IMR-90 (cell line): Measurements from ENCODE around the gene CCDC27. TPM values are rescaled to one million over a fixed set of nuclear protein-coding genes. Genes with fewer than 3 reads are reported as not detected.

Source experiments
- ATAC-seq: fragments of 200-7000 bp; cut with Tn5 transposase; 2 replicates; pipeline ENCODE4 v1.9.1; 2020; ENCODE audit warnings: low read depth, mild to moderate bottlenecking, moderate library complexity
- BruUV-seq: library from RNA; stranded (reverse); fragments of 400-500 nt; replicated peaks from 2 replicates; lab custom pipeline; 2021; lab: Mats Ljungman, UMichigan
- CTCF ChIA-PET: fragments of 300-600 bp; formaldehyde crosslinking; extraction: SDS; loops from one replicate; lab custom pipeline; 2021; ENCODE audit warnings: antibody characterized with exemption; lab: Yijun Ruan, JAX
- POLR2A ChIA-PET: fragments of 300-600 bp; sonication (Branson Sonifier 250); formaldehyde crosslinking; loops from one replicate; lab custom pipeline; 2022; ENCODE audit warnings: antibody characterized with exemption; ENCODE audit not compliant: unreplicated experiment; lab: Charles Lee
- DNase-seq: peaks from one replicate; pipeline ENCODE4 v3.0.0; 2013
- H2AFZ ChIP-seq: replicated peaks from 2 replicates; pipeline ENCODE3; 2013; ENCODE audit warnings: low read length, mild to moderate bottlenecking; ENCODE audit not compliant: poor library complexity
- H2AK5ac ChIP-seq: 2 replicates; pipeline ENCODE4 v1.6.1; 2013; ENCODE audit warnings: low read depth, low read length, inconsistent platforms
- H2AK9ac ChIP-seq: replicated peaks from 2 replicates; pipeline ENCODE3; 2013; ENCODE audit warnings: mild to moderate bottlenecking, low read depth, low read length, moderate library complexity; ENCODE audit not compliant: poor library complexity
- H2BK120ac ChIP-seq: 2 replicates; pipeline ENCODE4 v1.6.1; 2013; ENCODE audit warnings: low read depth, low read length, inconsistent platforms
- H2BK15ac ChIP-seq: 3 replicates; pipeline ENCODE4 v1.6.1; 2013; ENCODE audit warnings: low read depth, low read length, inconsistent platforms
- H2BK20ac ChIP-seq: 2 replicates; pipeline ENCODE4 v1.6.1; 2013; ENCODE audit warnings: low read depth, mild to moderate bottlenecking, inconsistent platforms, low read length, moderate library complexity
- H2BK5ac ChIP-seq: 2 replicates; pipeline ENCODE4 v1.6.1; 2013; ENCODE audit warnings: mild to moderate bottlenecking, low read depth, low read length, inconsistent platforms; ENCODE audit not compliant: poor library complexity, severe bottlenecking
- H3K14ac ChIP-seq: replicated peaks from 2 replicates; pipeline ENCODE4 v1.6.1; 2013; ENCODE audit warnings: low read depth, low read length, inconsistent platforms
- H3K18ac ChIP-seq: 2 replicates; pipeline ENCODE4 v1.6.1; 2013; ENCODE audit warnings: low read depth, low read length, control low read depth
- H3K23ac ChIP-seq: 2 replicates; pipeline ENCODE4 v1.6.1; 2013; ENCODE audit warnings: low read depth, low read length, inconsistent platforms
- H3K27ac ChIP-seq: 2 replicates; pipeline ENCODE4 v1.5.1; 2013; ENCODE audit warnings: mild to moderate bottlenecking, control low read depth, low read length; ENCODE audit not compliant: insufficient read depth
- H3K27me3 ChIP-seq: 2 replicates; pipeline ENCODE4 v1.6.1; 2013; ENCODE audit warnings: low read length; ENCODE audit not compliant: control insufficient read depth, insufficient read depth
- H3K36me3 ChIP-seq: 2 replicates; pipeline ENCODE4 v1.6.1; 2013; ENCODE audit warnings: low read length, mixed read lengths; ENCODE audit not compliant: control insufficient read depth, insufficient read depth
- H3K4ac ChIP-seq: 2 replicates; pipeline ENCODE4 v1.6.1; 2013; ENCODE audit warnings: low read depth, low read length, inconsistent platforms
- H3K4me1 ChIP-seq: 2 replicates; pipeline ENCODE4 v1.6.1; 2013; ENCODE audit warnings: low read length, mixed read lengths; ENCODE audit not compliant: control insufficient read depth, insufficient read depth
- H3K4me2 ChIP-seq: 2 replicates; pipeline ENCODE4 v1.6.1; 2013; ENCODE audit warnings: low read depth, mild to moderate bottlenecking, control low read depth, low read length, moderate library complexity
- H3K4me3 ChIP-seq: 2 replicates; pipeline ENCODE4 v1.5.1; 2013; ENCODE audit warnings: low read depth, mild to moderate bottlenecking, control low read depth, low read length, moderate library complexity; ENCODE audit not compliant: insufficient read depth
- H3K56ac ChIP-seq: 2 replicates; pipeline ENCODE4 v1.6.1; 2013; ENCODE audit warnings: low read length, inconsistent platforms; ENCODE audit not compliant: insufficient read depth; ENCODE audit errors: extremely low read depth
- H3K79me1 ChIP-seq, 2 experiments: 2 replicates each; pipeline ENCODE4 v1.6.1; 2013; ENCODE audit warnings: low read length in 2 of 2, inconsistent platforms in 1 of 2, low read depth in 1 of 2
- H3K9ac ChIP-seq: 2 replicates; pipeline ENCODE4 v1.6.1; 2013; ENCODE audit warnings: low read depth, low read length, control low read depth
- H3K9me1 ChIP-seq: 2 replicates; pipeline ENCODE4 v1.6.1; 2013; ENCODE audit warnings: low read length, inconsistent platforms; ENCODE audit not compliant: insufficient read depth
- H3K9me3 ChIP-seq: 2 replicates; pipeline ENCODE4 v1.6.1; 2013; ENCODE audit warnings: low read length; ENCODE audit not compliant: control insufficient read depth, insufficient read depth
- H4K20me1 ChIP-seq: 2 replicates; pipeline ENCODE4 v1.6.1; 2013; ENCODE audit warnings: low read length, inconsistent platforms; ENCODE audit not compliant: insufficient read depth
- H4K5ac ChIP-seq: 2 replicates; pipeline ENCODE4 v1.6.1; 2013; ENCODE audit warnings: mild to moderate bottlenecking, low read depth, low read length, control low read depth
- H4K8ac ChIP-seq, 2 experiments: 2 replicates each; pipeline ENCODE4 v1.6.1; 2013; ENCODE audit warnings: low read depth in 2 of 2, low read length in 2 of 2, control low read depth in 1 of 2, inconsistent platforms in 1 of 2
- H4K91ac ChIP-seq: 2 replicates; pipeline ENCODE4 v1.6.1; 2013; ENCODE audit warnings: low read depth, low read length, inconsistent platforms; ENCODE audit not compliant: insufficient read depth
- BHLHE40 ChIP-seq: fragments of 150-350 bp; IDR thresholded peaks from 2 replicates; pipeline ENCODE4 v1.6.1; 2016; ENCODE audit warnings: mild to moderate bottlenecking, low read depth, low read length
- CEBPB ChIP-seq: IDR thresholded peaks from 2 replicates; pipeline ENCODE4 v1.6.1; 2012; ENCODE audit warnings: low read depth, low read length, improper control_type of control experiment
- CHD1 ChIP-seq: IDR thresholded peaks from 2 replicates; pipeline ENCODE4 v1.6.1; 2012; ENCODE audit warnings: low read depth, low read length, improper control_type of control experiment
- ELK1 ChIP-seq: fragments of 150-350 bp; IDR thresholded peaks from 2 replicates; pipeline ENCODE4 v1.6.1; 2016; ENCODE audit warnings: low read depth, mild to moderate bottlenecking, low read length, moderate library complexity, borderline replicate concordance
- FOS ChIP-seq: fragments of 150-350 bp; IDR thresholded peaks from 2 replicates; pipeline ENCODE4 v1.6.1; 2016; ENCODE audit warnings: low read depth, low read length
- MAFK ChIP-seq: IDR thresholded peaks from 2 replicates; pipeline ENCODE4 v1.6.1; 2012; ENCODE audit warnings: low read depth, low read length, improper control_type of control experiment
- MAZ ChIP-seq: IDR thresholded peaks from 2 replicates; pipeline ENCODE4 v1.6.1; 2012; ENCODE audit warnings: low read depth, mild to moderate bottlenecking, low read length, improper control_type of control experiment, moderate library complexity, borderline replicate concordance
- MXI1 ChIP-seq: IDR thresholded peaks from 2 replicates; pipeline ENCODE4 v1.6.1; 2012; ENCODE audit warnings: low read depth, mild to moderate bottlenecking, low read length, moderate library complexity, borderline replicate concordance
- NFE2L2 ChIP-seq: fragments of 150-350 bp; IDR thresholded peaks from 2 replicates; pipeline ENCODE4 v1.6.1; 2016; ENCODE audit warnings: low read depth, mild to moderate bottlenecking, low read length
- RAD21 ChIP-seq: IDR thresholded peaks from 2 replicates; pipeline ENCODE4 v1.6.1; 2012; ENCODE audit warnings: low read length, improper control_type of control experiment
- RCOR1 ChIP-seq: IDR thresholded peaks from 2 replicates; pipeline ENCODE4 v1.6.1; 2012; ENCODE audit warnings: mild to moderate bottlenecking, low read length, improper control_type of control experiment; ENCODE audit not compliant: insufficient replicate concordance
- RFX5 ChIP-seq: IDR thresholded peaks from 2 replicates; pipeline ENCODE4 v1.8.0; 2012; ENCODE audit warnings: low read depth, mild to moderate bottlenecking, low read length, moderate library complexity
- SMC3 ChIP-seq: fragments of 150-350 bp; IDR thresholded peaks from 2 replicates; pipeline ENCODE4 v1.6.1; 2016; ENCODE audit warnings: low read depth, mild to moderate bottlenecking, antibody characterized with exemption, low read length, moderate library complexity
- WGBS, 2 experiments: methylation state at CpG; one replicate each; pipeline versions ENCODE4 v1.1.5 to v1.1.7; 2013; ENCODE audit warnings: missing lambda C conversion rate in 2 of 2; ENCODE audit not compliant: insufficient read length in 1 of 2; ENCODE audit errors: extremely low coverage in 2 of 2; 5-methylcytosine and 5-hydroxymethylcytosine counted together
- dilution Hi-C: fragments of 300-500 bp; cut with HindIII; formaldehyde crosslinking; loops from one replicate; pipeline ENCODE4 v1.14.3; 2018; ENCODE audit warnings: low sequenced_read_pairs; ENCODE audit not compliant: unreplicated experiment
- in situ Hi-C: fragments of 300-500 bp; cut with MboI; formaldehyde crosslinking; loops from 3 replicates; pipeline ENCODE4 v1.14.3; 2019; ENCODE audit warnings: low sequenced_read_pairs, inconsistent platforms, mixed read lengths
- intact Hi-C: fragments of 100-400 bp; cut with micrococcal nuclease; formaldehyde crosslinking; loops from 2 replicates; pipeline ENCODE4 v1.10.0; 2022
- polyA plus RNA-seq, 3 experiments: library from polyadenylated mRNA; depleted of rRNA; stranded (reverse); fragments of >200 nt; gene quantifications; 2 replicates each; pipeline ENCODE4 v1.2.3, GENCODE V29; 2012; ENCODE audit warnings: low replicate concordance in 1 of 3
- total RNA-seq: library from RNA; depleted of rRNA; stranded (reverse); fragments of >200 nt; gene quantifications from 2 replicates; pipeline ENCODE4 v1.2.3, GENCODE V29; 2012
- TF ChIP-seq, protein P1 (sequence below): fragments of 150-350 bp; IDR thresholded peaks from 2 replicates; pipeline ENCODE4 v1.6.1; 2017; ENCODE audit warnings: mild to moderate bottlenecking, antibody characterized with exemption, low read length, low read depth
- TF ChIP-seq, protein P2 (sequence below): conservative IDR thresholded peaks from 2 replicates; pipeline ENCODE4 v1.5.1; 2012; ENCODE audit warnings: mild to moderate bottlenecking, low read depth, low read length, improper control_type of control experiment

The CCDC27 gene
- total and polyA plus RNA-seq, 2 of the 4 experiments (the other 2 are of a cell fraction), result not detected

GRCh38 chr1:3743826-3744225 lies 8.4 kb upstream of the CCDC27 start:
- in situ Hi-C loops (no loop called here), intact Hi-C loops (no loop called here), dilution Hi-C loops (no loop called here)
- Histone ChIP-seq H3K9ac (no peak overlapping the region), H3K4me3 (no peak overlapping the region), H3K23ac (no peak overlapping the region), H3K27ac (no peak overlapping the region), H3K14ac (no peak overlapping the region), H3K4ac (no peak overlapping the region), H3K36me3 (peaks cover 30% of the 10 kb centered on the region), H3K4me2 (no peak overlapping the region), H3K9me1 (peaks cover 10% of the 10 kb centered on the region; the same call in 1 of the 2 replicates), H2BK120ac (no peak overlapping the region), H3K4me1 (peaks cover 8% of the 10 kb centered on the region; the same call in 1 of the 2 replicates), H3K56ac (no peak overlapping the region), H2AK5ac (no peak overlapping the region), H2BK15ac (no peak overlapping the region), H4K20me1 (no peaks in the 10 kb centered on the region; the same call in 1 of the 2 replicates), H3K79me1 (peaks cover 15 to 27% of the 10 kb centered on the region in 2 experiments), H4K5ac (no peak overlapping the region), H2AFZ (no peak overlapping the region), H3K27me3 (no peaks in the 10 kb centered on the region), H2AK9ac (no peak overlapping the region), H4K8ac (no peak overlapping the region), H3K18ac (no peak overlapping the region), H4K91ac (no peak overlapping the region), H3K9me3 (no peaks in the 10 kb centered on the region), H2BK20ac (no peak overlapping the region), H2BK5ac (no peak overlapping the region)
- TF ChIP-seq NFE2L2, result no peak
- TF ChIP-seq, protein P1, sequence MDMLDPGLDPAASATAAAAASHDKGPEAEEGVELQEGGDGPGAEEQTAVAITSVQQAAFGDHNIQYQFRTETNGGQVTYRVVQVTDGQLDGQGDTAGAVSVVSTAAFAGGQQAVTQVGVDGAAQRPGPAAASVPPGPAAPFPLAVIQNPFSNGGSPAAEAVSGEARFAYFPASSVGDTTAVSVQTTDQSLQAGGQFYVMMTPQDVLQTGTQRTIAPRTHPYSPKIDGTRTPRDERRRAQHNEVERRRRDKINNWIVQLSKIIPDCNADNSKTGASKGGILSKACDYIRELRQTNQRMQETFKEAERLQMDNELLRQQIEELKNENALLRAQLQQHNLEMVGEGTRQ, result no peak
- TF ChIP-seq, protein P2, sequence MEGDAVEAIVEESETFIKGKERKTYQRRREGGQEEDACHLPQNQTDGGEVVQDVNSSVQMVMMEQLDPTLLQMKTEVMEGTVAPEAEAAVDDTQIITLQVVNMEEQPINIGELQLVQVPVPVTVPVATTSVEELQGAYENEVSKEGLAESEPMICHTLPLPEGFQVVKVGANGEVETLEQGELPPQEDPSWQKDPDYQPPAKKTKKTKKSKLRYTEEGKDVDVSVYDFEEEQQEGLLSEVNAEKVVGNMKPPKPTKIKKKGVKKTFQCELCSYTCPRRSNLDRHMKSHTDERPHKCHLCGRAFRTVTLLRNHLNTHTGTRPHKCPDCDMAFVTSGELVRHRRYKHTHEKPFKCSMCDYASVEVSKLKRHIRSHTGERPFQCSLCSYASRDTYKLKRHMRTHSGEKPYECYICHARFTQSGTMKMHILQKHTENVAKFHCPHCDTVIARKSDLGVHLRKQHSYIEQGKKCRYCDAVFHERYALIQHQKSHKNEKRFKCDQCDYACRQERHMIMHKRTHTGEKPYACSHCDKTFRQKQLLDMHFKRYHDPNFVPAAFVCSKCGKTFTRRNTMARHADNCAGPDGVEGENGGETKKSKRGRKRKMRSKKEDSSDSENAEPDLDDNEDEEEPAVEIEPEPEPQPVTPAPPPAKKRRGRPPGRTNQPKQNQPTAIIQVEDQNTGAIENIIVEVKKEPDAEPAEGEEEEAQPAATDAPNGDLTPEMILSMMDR, result no peak
- TF ChIP-seq FOS, result no peak
- TF ChIP-seq CHD1, result no peak
- TF ChIP-seq RFX5, result no peak
- TF ChIP-seq ELK1, result no peak
- no peak for TF ChIP-seq RCOR1
- TF ChIP-seq MAFK, result no peak
- no peak for TF ChIP-seq MXI1
- TF ChIP-seq MAZ, result no peak
- no peak for TF ChIP-seq BHLHE40
- TF ChIP-seq CEBPB, result no peak
- TF ChIP-seq SMC3, result no peak
- no peak for TF ChIP-seq RAD21
- no TSS peak for BruUV-seq
- 100% methylated on average over 1 of the region's 12 CpGs; no CpG with 5 or more reads in 1 of the 2 experiments for WGBS, 2 experiments
- DNase-seq (no peak), ATAC-seq (no peak)
- POLR2A ChIA-PET, result no interaction called here
- CTCF ChIA-PET, result no interaction called here
